Mesendoderm (in vitro differentiated cells): Measurements from ENCODE around the gene MACROH2A2.

Experiments
- DNase-seq: peaks from one replicate; pipeline ENCODE4 v3.0.0; 2013
- H2AK5ac ChIP-seq: 2 replicates; pipeline ENCODE4 v1.6.1; 2013; ENCODE audit warnings: low read length, inconsistent platforms
- H2BK120ac ChIP-seq: 2 replicates; pipeline ENCODE4 v1.6.1; 2013; ENCODE audit warnings: low read depth, mild to moderate bottlenecking, low read length, moderate library complexity, mixed read lengths
- H2BK15ac ChIP-seq: replicated peaks from 2 replicates; pipeline ENCODE4 v1.6.1; 2013; ENCODE audit warnings: low read depth, mild to moderate bottlenecking, moderate library complexity
- H2BK5ac ChIP-seq: 2 replicates; pipeline ENCODE4 v1.6.1; 2013; ENCODE audit warnings: low read length, inconsistent platforms
- H3K18ac ChIP-seq: 2 replicates; pipeline ENCODE4 v1.6.1; 2013; ENCODE audit warnings: mild to moderate bottlenecking, low read length, mixed read lengths
- H3K23ac ChIP-seq: one replicate; pipeline ENCODE4 v1.6.1; 2013; ENCODE audit warnings: low read length
- H3K27ac ChIP-seq: 2 replicates; pipeline ENCODE4 v1.5.1; 2013; ENCODE audit warnings: low read depth, mild to moderate bottlenecking, inconsistent platforms, low read length, moderate library complexity
- H3K27me3 ChIP-seq: 2 replicates; pipeline ENCODE4 v1.6.1; 2013; ENCODE audit warnings: low read length, control low read depth, mild to moderate bottlenecking, inconsistent platforms; ENCODE audit not compliant: insufficient read depth, poor library complexity
- H3K36me3 ChIP-seq: 2 replicates; pipeline ENCODE4 v1.6.1; 2013; ENCODE audit warnings: low read length, inconsistent platforms; ENCODE audit not compliant: control insufficient read depth, insufficient read depth
- H3K4ac ChIP-seq: one replicate; pipeline ENCODE4 v1.6.1; 2013; ENCODE audit warnings: low read depth, mild to moderate bottlenecking, low read length, moderate library complexity
- H3K4me1 ChIP-seq: 2 replicates; pipeline ENCODE4 v1.6.1; 2013; ENCODE audit warnings: low read depth, low read length, inconsistent platforms; ENCODE audit not compliant: control insufficient read depth
- H3K4me2 ChIP-seq: 2 replicates; pipeline ENCODE4 v1.6.1; 2013; ENCODE audit warnings: low read length
- H3K4me3 ChIP-seq: 2 replicates; pipeline ENCODE4 v1.5.1; 2013; ENCODE audit warnings: mild to moderate bottlenecking, low read length
- H3K56ac ChIP-seq: one replicate; pipeline ENCODE4 v1.6.1; 2013; ENCODE audit warnings: low read length
- H3K79me1 ChIP-seq: 2 replicates; pipeline ENCODE4 v1.6.1; 2013; ENCODE audit warnings: low read length, inconsistent platforms
- H3K79me2 ChIP-seq: 2 replicates; pipeline ENCODE4 v1.6.1; 2013; ENCODE audit warnings: mild to moderate bottlenecking, low read length; ENCODE audit not compliant: control insufficient read depth, insufficient read depth
- H3K9ac ChIP-seq: 2 replicates; pipeline ENCODE4 v1.6.1; 2013; ENCODE audit warnings: low read length, inconsistent platforms
- H4K5ac ChIP-seq: one replicate; pipeline ENCODE4 v1.6.1; 2013; ENCODE audit warnings: low read length
- H4K8ac ChIP-seq: one replicate; pipeline ENCODE4 v1.6.1; 2013; ENCODE audit warnings: low read depth, mild to moderate bottlenecking, control low read depth, low read length, moderate library complexity
- WGBS: extraction: QIAGEN DNeasy Blood & Tissue Kit; methylation state at CpG from one replicate; pipeline ENCODE4 v1.1.7; 2013; ENCODE audit warnings: low lambda C conversion rate, missing lambda C conversion rate; ENCODE audit not compliant: insufficient coverage; ENCODE audit errors: extremely low coverage; 5-methylcytosine and 5-hydroxymethylcytosine counted together

MACROH2A2 gene

GRCh38 chr10:70135046-70135445 is 82.4 kb downstream of the MACROH2A2 start:
- Histone ChIP-seq H2BK5ac (no peak overlapping the region), H3K4me2 (no peak overlapping the region), H2BK15ac (no peak overlapping the region), H2AK5ac (no peak overlapping the region), H3K27me3 (no peaks in the 10 kb centered on the region), H3K36me3 (no peaks in the 10 kb centered on the region), H3K4me3 (no peak overlapping the region), H4K5ac (no peak overlapping the region), H2BK120ac (no peak overlapping the region), H3K4me1 (no peaks in the 10 kb centered on the region), H3K4ac (no peak overlapping the region), H3K56ac (no peak overlapping the region), H3K27ac (no peak overlapping the region), H3K79me2 (no peaks in the 10 kb centered on the region), H3K79me1 (no peaks in the 10 kb centered on the region), H4K8ac (no peak overlapping the region), H3K18ac (no peak overlapping the region), H3K23ac (no peak overlapping the region), H3K9ac (no peak overlapping the region)
- no peak for DNase-seq
- no CpG with 5 or more reads among the region's 3 CpGs for WGBS

GRCh38 chr10:70135684-70136083 is 83.0 kb downstream of the MACROH2A2 start:
- no peak overlapping the region for H3K4me2 ChIP-seq
- no peak overlapping the region for H4K8ac ChIP-seq
- H2BK120ac ChIP-seq, result no peak overlapping the region
- no peak overlapping the region for H2AK5ac ChIP-seq
- no peak overlapping the region for H3K9ac ChIP-seq
- H3K79me2 ChIP-seq, result no peaks in the 10 kb centered on the region
- H3K36me3 ChIP-seq, result no peaks in the 10 kb centered on the region
- H3K27me3 ChIP-seq, result no peaks in the 10 kb centered on the region
- no peaks in the 10 kb centered on the region for H3K4me1 ChIP-seq
- H3K56ac ChIP-seq, result no peak overlapping the region
- no peaks in the 10 kb centered on the region for H3K79me1 ChIP-seq
- H3K23ac ChIP-seq, result no peak overlapping the region
- H3K27ac ChIP-seq, result no peak overlapping the region
- no peak overlapping the region for H2BK15ac ChIP-seq
- WGBS, result no CpG with 5 or more reads among the region's 7 CpGs
- no peak overlapping the region for H3K18ac ChIP-seq
- no peak overlapping the region for H2BK5ac ChIP-seq
- H3K4ac ChIP-seq, result no peak overlapping the region
- no peak overlapping the region for H3K4me3 ChIP-seq
- no peak for DNase-seq
- no peak overlapping the region for H4K5ac ChIP-seq

- DNase-seq, result no peak
- Histone ChIP-seq H3K4me3 (no peak overlapping the region), H3K27me3 (no peaks in the 10 kb centered on the region), H3K4me1 (no peaks in the 10 kb centered on the region), H3K18ac (no peak overlapping the region), H2AK5ac (no peak overlapping the region), H3K56ac (no peak overlapping the region), H3K79me1 (no peaks in the 10 kb centered on the region), H2BK5ac (no peak overlapping the region), H3K79me2 (no peaks in the 10 kb centered on the region), H4K5ac (no peak overlapping the region), H2BK15ac (no peak overlapping the region), H3K4me2 (no peak overlapping the region), H3K9ac (no peak overlapping the region), H3K4ac (no peak overlapping the region), H3K23ac (no peak overlapping the region), H3K27ac (no peak overlapping the region), H2BK120ac (no peak overlapping the region), H4K8ac (no peak overlapping the region), H3K36me3 (no peaks in the 10 kb centered on the region)
- no CpG with 5 or more reads among the region's 9 CpGs for WGBS
Observed at GRCh38 chr10:70137135-70137534, 84.5 kb downstream of the MACROH2A2 start.

GRCh38 chr10:70137927-70138883 is 85.6 kb downstream of the MACROH2A2 start:
- Histone ChIP-seq H3K4me1 (no peaks in the 10 kb centered on the region), H4K8ac (no peak overlapping the region), H3K79me1 (no peaks in the 10 kb centered on the region), H3K4me2 (no peak overlapping the region), H3K4ac (no peak overlapping the region), H3K79me2 (no peaks in the 10 kb centered on the region), H3K27me3 (no peaks in the 10 kb centered on the region), H3K27ac (no peak overlapping the region), H3K36me3 (no peaks in the 10 kb centered on the region), H2BK120ac (no peak overlapping the region), H2BK5ac (no peak overlapping the region), H3K56ac (no peak overlapping the region), H4K5ac (no peak overlapping the region), H3K9ac (no peak overlapping the region), H3K4me3 (no peak overlapping the region), H3K18ac (no peak overlapping the region), H2AK5ac (no peak overlapping the region), H3K23ac (no peak overlapping the region), H2BK15ac (no peak overlapping the region)
- WGBS, result no CpG with 5 or more reads among the region's 14 CpGs
- no peak for DNase-seq

GRCh38 chr10:70139151-70139996 is 86.7 kb downstream of the MACROH2A2 start:
- Histone ChIP-seq H2BK15ac (no peak overlapping the region), H3K4ac (no peak overlapping the region)

More at GRCh38 chr10:70139151-70139996, 86.7 kb downstream of the MACROH2A2 start:
- H3K27ac ChIP-seq, result no peak overlapping the region
- H3K4me1 ChIP-seq, result no peaks in the 10 kb centered on the region
- no peaks in the 10 kb centered on the region for H3K27me3 ChIP-seq
- no peak overlapping the region for H3K56ac ChIP-seq
- no peak overlapping the region for H3K4me2 ChIP-seq
- no peaks in the 10 kb centered on the region for H3K79me1 ChIP-seq
- no peak overlapping the region for H2BK5ac ChIP-seq
- whole genome bisulfite sequencing, result no CpG with 5 or more reads among the region's 11 CpGs
- H4K8ac ChIP-seq, result no peak overlapping the region
- H4K5ac ChIP-seq, result no peak overlapping the region
- no peak overlapping the region for H3K4me3 ChIP-seq
- no peak overlapping the region for H2BK120ac ChIP-seq
- no peak overlapping the region for H3K23ac ChIP-seq
- no peaks in the 10 kb centered on the region for H3K79me2 ChIP-seq
- no peak overlapping the region for H3K18ac ChIP-seq
- no peak overlapping the region for H2AK5ac ChIP-seq
- DNase-seq, result no peak
- H3K36me3 ChIP-seq, result no peaks in the 10 kb centered on the region
- H3K9ac ChIP-seq, result no peak overlapping the region
